Left colon (tissue), 2 donors: ENCODE measurements around the gene CEP170B. TPM values are rescaled to one million over a fixed set of nuclear protein-coding genes. Genes with fewer than 3 reads are reported as not detected.
A peak's percentile ranks its signal among the peaks of the same experiment; 100 is the strongest.
"Not testable (repeated sequence)": the region's sequence is repeated elsewhere in the genome, so short reads cannot be mapped to it uniquely, and the experiment has no call there.

Experiments used
- ATAC-seq: fragments of 200-7000 bp; cut with Tn5 transposase; one replicate; pipeline ENCODE4 v1.9.1; 2020; ENCODE audit warnings: mild to moderate bottlenecking, moderate library complexity
- DNase-seq, 2 donors: peaks; one replicate each; pipeline ENCODE4 v3.0.0-alpha.2; 2020
- intact Hi-C, 2 donors: fragments of 100-400 bp; cut with DNase I in 1 of 2; cut with micrococcal nuclease in 1 of 2; formaldehyde crosslinking; loops; one replicate each; pipeline versions ENCODE4 v1.11.2 to v1.14.0; 2022; cut with DNase I, micrococcal nuclease
- total RNA-seq, 2 donors: library from RNA; stranded (reverse); fragmentation: NEBNext Ultra II Directional; extraction: Animal tissue kit (Norgen Biotek cat#: 25700); gene quantifications; one replicate each; pipeline ENCODE4 v1.2.1, GENCODE V29; 2021
- donor health status: DM: no; HTN: no; CAD: no.
- donor health status: DM: yes; HTN: yes; CAD: no.

The CEP170B gene
- total RNA-seq, 2 donors from 2014 or later, result 76.4 to 89.3 TPM

DNA sequence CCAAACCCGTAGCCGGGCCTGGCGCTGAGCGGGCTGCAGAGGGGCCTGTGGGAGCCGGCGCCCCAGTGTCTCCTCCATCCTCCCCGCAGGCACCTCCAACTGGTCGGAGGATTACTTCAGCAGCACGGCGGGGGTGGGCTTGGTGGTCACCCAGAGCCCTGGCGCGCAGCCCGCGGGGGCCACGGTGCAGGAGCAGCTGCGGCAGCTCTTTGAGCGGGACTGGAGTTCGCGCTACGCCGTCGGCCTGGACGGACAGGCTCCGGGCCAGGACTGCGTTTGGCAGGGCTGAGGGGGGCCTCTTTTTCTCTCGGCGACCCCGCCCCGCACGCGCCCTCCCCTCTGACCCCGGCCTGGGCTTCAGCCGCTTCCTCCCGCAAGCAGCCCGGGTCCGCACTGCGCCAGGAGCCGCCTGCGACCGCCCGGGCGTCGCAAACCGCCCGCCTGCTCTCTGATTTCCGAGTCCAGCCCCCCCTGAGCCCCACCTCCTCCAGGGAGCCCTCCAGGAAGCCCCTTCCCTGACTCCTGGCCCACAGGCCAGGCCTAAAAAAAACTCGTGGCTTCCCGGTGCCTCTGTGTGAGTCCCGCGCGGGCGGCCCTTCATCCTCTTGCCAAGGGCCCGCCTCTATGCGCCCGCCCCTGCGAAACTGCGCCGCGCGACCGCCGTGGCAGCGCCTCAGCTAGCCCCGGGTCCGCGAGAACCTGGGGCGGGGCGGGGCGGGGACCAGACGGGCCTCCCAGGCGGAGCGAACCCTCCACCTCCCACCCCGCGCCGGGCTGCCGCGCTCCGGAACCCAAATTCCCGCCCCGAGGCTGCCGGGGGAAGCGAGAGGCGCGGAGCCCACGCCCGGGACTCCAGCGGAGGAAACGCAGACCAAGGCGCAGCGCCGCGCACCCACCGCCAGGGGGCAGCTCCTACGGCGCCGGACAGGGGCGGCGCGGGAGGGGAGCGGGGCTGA, 67.9 kb downstream of the CEP170B start:
- DNase-seq (peak; percentile 64 to 86), ATAC-seq (peak; percentile 86)
- intact Hi-C loops, result no loop called here

DNA sequence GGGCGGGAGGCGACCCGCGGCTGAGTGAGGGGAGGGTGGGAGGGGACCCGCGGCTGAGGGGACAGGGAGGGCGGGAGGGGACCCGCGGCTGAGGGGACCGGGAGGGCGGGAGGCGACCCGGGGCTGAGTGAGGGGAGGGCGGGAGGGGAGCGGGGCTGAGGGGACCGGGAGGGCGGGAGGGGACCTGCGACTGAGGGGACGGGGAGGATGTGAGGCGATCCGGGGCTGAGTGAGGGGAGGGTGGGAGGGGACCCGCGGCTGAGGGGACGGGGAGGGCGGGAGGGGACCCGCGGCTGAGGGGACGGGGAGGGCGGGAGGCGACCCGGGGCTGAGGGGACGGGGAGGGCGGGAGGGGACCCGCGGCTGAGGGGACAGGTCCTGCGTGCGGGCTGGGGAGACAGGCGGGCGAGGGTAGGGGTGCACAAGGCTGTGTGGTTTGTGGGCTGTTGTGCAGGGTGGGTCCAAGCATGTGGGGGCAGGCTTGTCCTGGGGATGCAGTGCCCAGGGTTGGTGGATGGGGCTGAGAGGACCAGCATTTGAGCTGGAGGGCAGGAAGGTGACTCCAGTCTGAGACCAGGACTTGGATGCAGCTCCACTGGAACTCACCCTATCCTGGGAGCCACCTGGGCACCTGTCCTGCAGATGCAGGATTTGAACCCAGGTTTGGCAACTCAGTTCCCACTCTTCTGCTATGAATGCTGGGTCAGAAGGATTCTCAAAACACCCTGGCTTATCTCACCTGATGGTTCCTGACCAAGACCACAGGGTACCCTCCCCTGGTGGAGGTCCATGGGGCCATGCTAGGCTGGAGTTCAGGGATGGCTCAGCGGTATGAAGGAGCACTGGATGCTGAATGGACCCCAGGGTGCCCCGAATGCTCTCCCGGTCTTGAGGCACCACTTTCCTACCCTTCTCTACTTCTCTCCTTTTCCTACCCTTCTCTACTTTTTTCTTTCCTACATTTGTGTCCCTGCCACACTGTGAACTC, 69.0 kb downstream of the CEP170B start:
- DNase-seq, result peak in 1 of 2 donors; percentile 22
- no peak for ATAC-seq
- intact Hi-C loops, result no loop called here

DNA sequence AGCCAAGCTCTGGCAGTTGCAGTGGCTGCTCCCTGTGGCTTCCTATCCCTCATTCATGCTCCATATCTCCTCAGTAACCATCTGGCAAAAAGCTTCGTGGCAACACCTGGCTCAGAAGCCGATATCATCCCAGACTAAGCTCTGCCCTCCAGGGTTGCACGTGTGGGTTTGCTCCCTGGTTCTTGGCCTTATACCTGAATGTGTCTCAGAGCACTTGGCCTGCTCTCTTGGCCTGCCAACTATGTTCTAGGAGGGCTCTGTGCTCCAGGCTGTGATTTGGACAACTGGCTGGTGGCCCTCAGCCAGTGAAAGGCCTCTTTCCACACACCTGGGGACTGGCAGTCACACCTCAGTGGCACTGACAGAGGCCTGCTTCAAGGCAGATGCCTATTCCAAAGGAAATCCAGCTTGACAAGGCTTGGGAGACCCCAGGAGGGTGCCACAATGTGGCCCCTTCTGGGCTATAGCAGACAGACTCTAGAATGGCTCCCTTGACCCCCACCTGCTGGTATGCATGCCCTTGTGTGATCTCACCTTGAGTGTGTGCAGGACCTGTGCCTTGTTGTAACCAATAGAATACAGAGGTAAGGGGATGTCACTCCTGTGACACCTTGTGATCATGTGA, 70.1 kb downstream of the CEP170B start:
- ATAC-seq, result no peak
- intact Hi-C loops, result no loop called here
- peak in 1 of 2 donors; percentile 13 for DNase-seq

DNA sequence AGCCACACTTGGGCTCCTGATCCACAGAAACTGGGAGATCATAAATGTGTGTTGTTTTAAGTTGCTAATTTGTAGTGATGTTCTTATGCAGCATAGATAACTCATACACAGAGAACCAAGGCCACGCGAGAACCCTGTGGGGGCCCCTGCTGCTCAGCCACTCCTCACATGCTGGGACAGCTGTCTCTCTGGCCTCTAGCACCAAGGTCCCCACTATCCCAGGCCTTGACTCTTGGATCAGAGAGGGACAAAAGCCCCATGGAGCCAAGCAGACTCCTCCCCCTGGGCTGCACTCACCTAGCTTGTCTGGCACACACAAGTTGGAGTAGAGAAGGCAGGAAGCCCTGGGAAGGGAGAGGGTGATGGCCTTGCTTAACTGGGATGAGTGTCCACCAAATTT, 70.9 kb downstream of the CEP170B start:
- intact Hi-C loops, result no loop called here
- ATAC-seq, result no peak
- no peak for DNase-seq

DNA sequence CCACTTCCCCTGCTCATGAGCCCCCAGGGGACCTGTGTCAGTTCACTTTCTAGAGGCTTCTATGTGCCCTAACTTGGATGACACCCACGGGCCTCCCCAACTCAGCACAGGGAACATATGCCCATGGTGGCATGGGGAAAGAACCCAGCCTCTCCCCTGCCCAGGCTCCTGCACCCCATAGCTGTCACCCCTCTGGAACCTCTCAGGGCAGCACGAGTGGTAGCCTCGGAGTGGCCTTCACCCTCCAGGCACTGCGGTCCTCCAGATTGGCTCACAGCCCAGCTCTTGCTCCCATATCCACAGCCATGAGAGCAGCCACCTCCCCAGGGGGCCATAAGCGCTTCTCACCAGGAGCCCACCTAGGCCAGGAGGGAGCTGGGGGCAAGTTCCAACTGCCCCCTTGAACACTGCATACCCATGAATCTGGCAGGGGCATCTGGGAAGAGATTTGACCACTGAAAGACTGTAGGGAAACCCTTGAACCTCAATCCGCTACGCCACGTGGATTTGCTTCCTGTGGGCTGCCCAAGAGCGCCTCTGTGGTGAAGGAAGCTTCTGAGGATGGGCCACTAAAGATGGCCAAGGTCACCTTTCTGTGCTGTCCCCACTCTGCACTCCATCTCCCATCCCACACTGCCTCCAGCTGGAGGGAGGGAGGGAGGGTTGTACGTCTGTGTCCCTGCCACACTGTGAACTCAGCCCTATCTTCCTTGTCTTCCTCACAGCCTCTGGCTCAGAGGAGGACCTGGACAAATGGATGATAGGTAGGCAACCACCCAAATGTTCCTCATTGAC, 71.5 kb downstream of the CEP170B start:
- DNase-seq (peak in 1 of 2 donors; percentile 17), ATAC-seq (no peak)
- intact Hi-C loops, result no loop called here

DNA sequence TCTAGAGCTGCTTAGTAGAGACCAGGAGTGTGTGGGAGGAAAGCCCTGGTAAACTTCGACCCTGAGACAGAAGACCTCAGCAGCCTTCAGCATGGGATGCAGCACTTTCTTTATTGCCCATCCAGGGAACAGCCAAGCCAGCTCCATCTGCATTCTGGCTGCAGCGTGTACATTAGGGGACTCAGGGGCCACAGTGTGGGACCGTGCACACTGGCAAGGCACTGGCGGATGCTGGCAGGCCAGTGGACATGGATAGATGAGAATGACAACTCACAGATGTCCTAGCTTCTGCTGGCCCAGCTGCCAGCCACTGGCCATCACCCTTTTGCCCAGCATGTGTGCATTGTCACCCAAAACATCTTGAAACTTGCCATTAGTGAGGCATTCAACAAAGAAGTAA, 72.1 kb downstream of the CEP170B start:
- ATAC-seq (no peak), DNase-seq (no peak)
- intact Hi-C loops, result no loop called here

DNA sequence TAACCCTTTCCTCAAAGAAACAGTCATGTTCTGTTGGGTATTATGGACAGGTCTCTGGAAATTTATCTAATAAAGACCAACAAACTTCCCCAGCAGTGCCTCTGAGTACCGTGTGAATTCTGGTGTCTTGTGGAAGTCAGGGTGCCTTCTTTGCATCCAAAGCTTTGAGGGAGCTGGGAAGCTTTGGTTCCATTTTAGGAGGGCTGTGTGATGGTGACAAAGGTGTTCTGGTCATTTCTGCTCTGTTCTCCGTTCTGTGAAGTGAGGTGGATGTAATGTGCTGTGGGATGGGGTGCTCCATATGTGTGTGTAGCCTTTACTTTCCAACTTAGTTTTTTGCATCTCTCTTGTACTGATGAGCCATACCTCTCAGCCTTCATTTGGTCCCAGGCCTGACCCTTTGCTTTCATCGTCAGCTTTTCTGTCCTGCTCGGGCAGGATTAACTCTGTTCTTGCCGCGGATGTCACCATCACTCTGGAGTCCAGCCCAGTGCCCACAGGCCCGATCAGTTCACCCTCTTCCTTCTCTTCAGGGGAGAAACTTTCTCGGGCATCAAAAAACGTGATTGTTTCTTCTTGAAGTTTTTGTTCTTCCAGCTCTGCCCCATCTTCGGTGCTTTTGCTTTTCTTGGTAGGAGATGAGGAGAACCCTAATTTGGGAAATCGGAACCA, 72.8 kb downstream of the CEP170B start:
- intact Hi-C loops, result no loop called here
- ATAC-seq (no peak), DNase-seq (no peak)

DNA sequence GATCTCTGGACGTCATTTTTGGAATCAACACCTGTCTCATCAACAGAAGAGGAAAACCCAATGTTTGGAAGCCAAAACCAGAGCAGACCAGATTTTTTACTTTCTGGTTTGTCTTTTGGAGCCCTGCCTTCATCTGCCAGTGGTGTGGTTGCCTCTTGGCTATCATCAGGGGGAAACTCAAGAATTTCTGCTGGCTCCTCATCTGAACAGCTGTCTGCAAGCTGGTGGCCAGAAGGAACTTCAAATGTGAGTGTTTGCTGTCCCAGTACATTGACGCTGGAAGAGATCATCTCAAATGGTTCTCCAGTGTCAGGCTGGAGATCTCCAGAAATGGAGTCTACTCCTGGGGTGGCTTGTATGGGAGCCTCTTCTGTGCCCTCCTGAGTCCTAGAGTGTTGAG, 73.4 kb downstream of the CEP170B start:
- intact Hi-C loops, result no loop called here
- DNase-seq, result no peak
- no peak for ATAC-seq

DNA sequence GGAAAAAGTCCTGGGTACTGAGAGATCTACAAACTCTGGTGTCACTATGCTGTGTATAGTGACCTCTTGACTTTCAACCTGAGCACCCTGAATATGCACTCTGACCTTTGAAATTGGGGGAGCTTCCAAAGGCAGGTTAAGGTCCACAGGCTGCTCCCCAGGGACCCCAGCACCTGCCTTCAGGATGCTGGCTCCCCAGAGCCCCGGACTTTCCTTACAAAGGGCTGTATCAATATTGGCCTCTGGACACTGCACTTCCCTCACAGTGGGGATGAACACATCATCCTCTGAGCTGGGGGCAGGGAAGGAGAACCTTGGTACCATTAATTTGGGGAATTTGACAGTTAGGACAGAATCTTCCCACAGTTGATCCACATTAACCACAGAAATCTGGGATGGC, 73.9 kb downstream of the CEP170B start:
- intact Hi-C loops, result no loop called here
- DNase-seq (no peak), ATAC-seq (no peak)

DNA sequence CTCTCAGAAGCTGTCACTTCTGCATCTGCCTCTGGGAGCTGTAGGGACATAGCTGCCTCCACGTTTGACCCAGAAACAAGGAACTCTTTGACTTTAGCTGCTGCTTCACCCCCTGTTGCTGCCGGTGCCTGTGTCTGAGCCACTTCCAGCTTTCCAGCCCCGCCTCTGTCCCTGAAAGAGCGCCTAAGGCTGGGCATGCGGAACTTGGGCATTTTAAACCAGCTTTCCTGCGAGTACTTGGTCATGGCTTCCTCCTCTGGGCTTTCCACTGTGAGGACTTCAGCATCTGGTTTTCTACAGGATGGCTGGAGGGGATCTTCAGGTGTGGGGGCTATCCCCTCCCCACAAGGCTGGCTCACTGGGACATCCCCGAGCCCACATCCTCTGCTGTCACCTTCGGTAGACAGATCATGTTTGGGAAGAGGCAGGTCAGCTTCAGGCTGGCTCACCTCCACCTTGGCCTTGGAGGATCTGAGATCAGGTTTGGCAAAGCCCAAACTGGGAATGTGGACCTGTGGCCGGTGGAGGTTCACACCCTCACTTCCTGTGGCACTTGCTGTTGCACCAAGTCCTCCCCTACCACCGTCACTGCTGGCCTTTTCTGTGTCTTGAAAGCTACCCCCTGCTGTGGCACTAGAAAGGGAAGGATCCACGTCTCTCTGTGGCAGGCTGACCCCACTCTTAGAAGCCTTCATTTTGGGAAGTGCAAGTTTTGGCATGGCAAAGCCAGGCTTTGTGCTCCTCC, 74.8 kb downstream of the CEP170B start:
- ATAC-seq (no peak), DNase-seq (peak in 1 of 2 donors; percentile 15)
- intact Hi-C loops, result no loop called here

DNA sequence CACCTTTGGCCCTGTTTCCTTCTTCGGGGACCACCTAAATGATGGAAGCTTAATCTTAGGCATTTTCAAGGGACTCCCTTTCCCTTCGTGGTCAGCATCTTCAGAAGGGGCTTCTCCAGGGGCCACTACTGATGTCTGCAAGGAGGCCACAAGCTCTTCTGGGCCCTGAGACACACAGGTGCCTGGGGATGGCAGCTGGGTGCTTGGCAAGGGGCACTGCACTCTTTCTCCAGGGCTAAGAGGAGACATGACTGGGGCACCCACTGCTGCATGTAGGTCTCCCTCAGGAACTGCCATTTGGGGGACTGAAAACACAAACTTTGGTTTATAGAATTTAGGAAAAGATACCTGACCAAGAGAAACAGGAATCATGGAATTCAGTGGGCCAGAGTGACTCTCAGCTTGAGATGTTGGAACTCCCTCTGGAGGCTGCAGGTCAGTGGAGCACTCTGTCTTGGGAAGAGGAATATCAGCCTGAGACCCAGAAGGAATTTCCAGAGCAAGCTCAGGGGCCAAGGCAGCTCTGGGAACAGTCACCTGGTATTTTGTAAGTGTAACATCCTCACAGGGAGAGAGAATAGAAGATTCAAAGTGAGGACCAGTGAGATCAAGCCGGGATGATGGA, 75.6 kb downstream of the CEP170B start:
- DNase-seq (no peak), ATAC-seq (no peak)
- intact Hi-C loops, result no loop called here

DNA sequence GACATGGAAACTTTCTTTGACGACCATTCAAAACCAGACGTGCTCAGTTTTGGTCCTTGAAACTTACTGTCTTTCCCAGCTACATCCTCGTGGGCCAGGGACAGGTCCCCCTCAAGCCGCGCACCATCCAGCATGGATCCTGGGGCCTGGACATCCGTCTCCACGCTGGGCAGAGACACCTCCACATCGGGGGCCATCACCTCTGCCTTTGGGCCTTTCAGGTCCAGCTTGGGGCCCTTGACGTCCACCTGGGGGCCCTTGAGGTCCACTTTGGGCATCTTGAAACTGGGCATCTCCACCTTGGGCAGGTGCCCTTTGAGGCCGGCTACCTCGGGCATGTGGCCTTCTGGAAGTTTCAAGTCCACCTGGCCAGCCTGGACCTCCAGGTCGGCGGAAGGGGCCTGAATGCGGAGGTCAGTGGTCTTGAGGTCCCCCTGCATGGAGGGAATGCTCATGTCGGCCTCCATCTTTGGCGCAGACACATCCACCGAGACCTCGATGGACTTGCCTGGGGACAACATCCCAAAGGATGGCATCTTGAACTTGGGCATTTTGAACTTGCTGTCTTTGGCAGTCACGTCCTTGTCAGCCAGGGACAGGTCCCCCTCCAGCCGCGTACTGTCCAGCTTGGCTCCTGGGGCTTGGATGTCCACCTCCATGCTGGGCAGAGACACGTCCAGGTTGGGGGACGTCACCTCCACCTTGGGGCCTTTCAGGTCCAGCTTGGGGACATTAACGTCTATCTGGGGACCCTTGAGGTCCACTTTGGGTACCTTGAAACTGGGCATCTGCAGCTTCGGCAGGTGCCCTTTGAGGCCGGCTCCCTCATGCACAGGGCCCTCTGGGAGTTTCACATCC, 76.7 kb downstream of the CEP170B start:
- no peak for ATAC-seq
- DNase-seq, result peak in 1 of 2 donors; percentile 20
- intact Hi-C loops, result no loop called here

DNA sequence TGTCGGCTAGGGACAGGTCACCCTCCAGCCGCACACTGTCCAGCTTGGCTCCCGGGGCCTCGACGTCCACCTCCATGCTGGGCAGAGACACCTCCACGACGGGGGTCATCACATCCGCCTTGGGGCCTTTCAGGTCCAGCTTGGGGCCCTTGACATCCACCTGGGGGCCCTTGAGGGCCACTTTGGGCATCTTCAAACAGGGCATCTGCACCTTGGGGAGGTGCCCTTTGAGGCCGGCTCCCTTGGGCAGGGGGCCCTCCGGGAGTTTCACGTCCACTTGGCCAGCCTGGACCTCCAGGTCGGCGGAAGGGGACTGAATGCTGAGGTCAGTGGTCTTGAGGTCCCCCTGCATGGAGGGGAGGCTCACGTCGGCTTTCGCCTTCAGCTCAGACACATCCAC, 77.5 kb downstream of the CEP170B start:
- intact Hi-C loops, result no loop called here
- DNase-seq (peak in 1 of 2 donors; percentile 14), ATAC-seq (no peak)

DNA sequence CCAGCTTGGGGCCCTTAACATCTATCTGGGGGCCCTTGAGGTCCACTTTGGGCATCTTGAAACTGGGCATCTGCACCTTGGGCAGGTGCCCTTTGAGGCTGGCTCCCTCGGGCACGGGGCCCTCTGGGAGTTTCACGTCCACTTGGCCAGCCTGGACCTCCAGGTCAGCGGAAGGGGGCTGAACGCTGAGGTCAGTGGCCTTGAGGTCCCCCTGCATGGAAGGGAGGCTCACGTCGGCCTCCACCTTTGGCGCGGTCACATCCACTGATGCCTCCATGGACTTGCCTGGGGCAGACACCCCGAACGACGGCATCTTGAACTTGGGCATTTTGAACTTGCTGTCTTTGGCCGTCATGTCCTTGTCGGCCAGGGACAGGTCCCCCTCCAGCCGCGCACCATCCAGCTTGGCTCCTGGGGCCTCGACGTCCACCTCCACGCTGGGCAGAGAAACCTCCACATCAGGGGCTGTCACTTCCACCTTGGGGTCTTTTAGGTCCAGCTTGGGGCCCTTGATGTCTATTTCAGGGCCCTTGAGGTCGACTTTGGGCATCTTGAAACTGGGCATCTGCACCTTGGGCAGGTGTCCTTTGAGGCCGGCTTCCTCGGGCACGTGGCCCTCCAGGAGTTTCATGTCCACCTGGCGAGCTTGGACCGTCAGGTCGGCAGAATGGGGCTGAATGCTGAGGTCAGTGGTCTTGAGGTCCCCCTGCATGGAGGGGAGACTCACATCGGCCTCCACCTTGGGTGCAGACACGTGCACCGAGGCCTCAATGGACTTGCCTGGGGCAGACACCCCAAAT, 78.3 kb downstream of the CEP170B start:
- intact Hi-C loops, DNase-seq, ATAC-seq: not testable (repeated sequence)

DNA sequence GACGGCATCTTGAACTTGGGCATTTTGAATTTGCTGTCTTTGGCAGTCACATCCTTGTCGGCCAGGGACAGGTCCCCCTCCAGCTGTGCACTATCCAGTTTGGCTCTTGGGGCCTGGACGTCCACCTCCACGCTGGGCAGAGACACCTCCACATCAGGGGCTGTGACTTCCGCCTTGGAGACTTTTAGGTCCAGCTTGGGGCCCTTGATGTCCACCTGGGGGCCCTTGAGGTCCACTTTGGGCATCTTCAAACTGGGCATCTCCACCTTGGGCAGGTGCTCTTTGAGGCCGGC, 78.9 kb downstream of the CEP170B start:
- ATAC-seq, DNase-seq, intact Hi-C loops: not testable (repeated sequence)
